ENCODE results near the gene MPV17.

MPV17 gene

DNA sequence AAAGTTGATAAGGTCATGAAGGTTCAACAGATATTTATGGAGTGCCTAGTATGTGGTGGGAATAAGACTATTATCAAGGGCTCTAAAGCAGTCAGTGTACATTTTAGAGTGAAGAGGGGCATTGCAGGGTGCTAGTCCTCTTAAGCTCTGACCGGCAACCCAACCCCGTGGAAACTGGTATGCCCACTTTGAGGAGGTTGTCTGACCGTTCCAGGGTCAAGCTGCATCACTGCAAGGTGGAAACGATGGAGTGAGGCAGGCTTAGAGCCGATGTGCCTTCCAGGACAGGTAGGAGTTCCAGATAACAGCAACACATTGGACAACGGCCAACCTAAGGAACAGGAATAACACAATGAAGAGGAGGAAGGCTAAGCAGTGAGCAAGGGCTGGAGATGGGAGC, 13.2 kb downstream of the MPV17 start:
- Histone ChIP-seq H3K4me1 (ENCODE audit: control insufficient read depth in 2 of 2, insufficient read depth in 2 of 2, low read length in 2 of 2) (peaks cover 8 to 11% of the 10 kb centered on the region in 2 donors), H3K9ac (ENCODE audit: low read depth in 1 of 2, low read length in 2 of 2) (no peak overlapping the region), H3K27ac (ENCODE audit: low read depth in 2 of 2, low read length in 2 of 2) (no peak overlapping the region), H3K36me3 (ENCODE audit: control insufficient read depth in 2 of 2, insufficient read depth in 2 of 2, low read length in 2 of 2) (peaks cover 0 to 14% of the 10 kb centered on the region in 2 donors), H3K4me3 (ENCODE audit: low read length in 2 of 2) (no peak overlapping the region), H3K9me3 (ENCODE audit: control insufficient read depth in 2 of 2, low read length in 2 of 2) (no peaks in the 10 kb centered on the region), H3K27me3 (ENCODE audit: control insufficient read depth in 2 of 2, insufficient read depth in 2 of 2, low read length in 2 of 2) (peaks cover 31 to 39% of the 10 kb centered on the region in 2 donors)

GRCh38 chr2:27308359-27308881, 14.5 kb downstream of the MPV17 start, which contains the start of gene UCN:
Gene UCN, minus strand, starts transcription at chr2:27308445. Its CDS starts 550 bp downstream, at chr2:27307895.
- no peak within 1 kb of the TSS for H3K27ac ChIP-seq (ENCODE audit: low read depth in 2 of 2, low read length in 2 of 2)
- no peak within 1 kb of the TSS for H3K9ac ChIP-seq (ENCODE audit: low read depth in 1 of 2, low read length in 2 of 2)
- H3K36me3 ChIP-seq (ENCODE audit: control insufficient read depth in 2 of 2, insufficient read depth in 2 of 2, low read length in 2 of 2), result peaks cover 0 to 14% of the 10 kb centered on the region in 2 donors
- peaks cover 32 to 43% of the 10 kb centered on the region in 2 donors for H3K27me3 ChIP-seq (ENCODE audit: control insufficient read depth in 2 of 2, insufficient read depth in 2 of 2, low read length in 2 of 2)
- peaks cover 8 to 11% of the 10 kb centered on the region in 2 donors for H3K4me1 ChIP-seq (ENCODE audit: control insufficient read depth in 2 of 2, insufficient read depth in 2 of 2, low read length in 2 of 2)
- no peak within 1 kb of the TSS for H3K4me3 ChIP-seq (ENCODE audit: low read length in 2 of 2)
- H3K9me3 ChIP-seq (ENCODE audit: control insufficient read depth in 2 of 2, low read length in 2 of 2), result no peaks in the 10 kb centered on the region

- H3K27ac ChIP-seq (ENCODE audit: low read depth in 2 of 2, low read length in 2 of 2), result no peak overlapping the region
Observed at GRCh38 chr2:27307545-27308358, 15.1 kb downstream of the MPV17 start.

DNA sequence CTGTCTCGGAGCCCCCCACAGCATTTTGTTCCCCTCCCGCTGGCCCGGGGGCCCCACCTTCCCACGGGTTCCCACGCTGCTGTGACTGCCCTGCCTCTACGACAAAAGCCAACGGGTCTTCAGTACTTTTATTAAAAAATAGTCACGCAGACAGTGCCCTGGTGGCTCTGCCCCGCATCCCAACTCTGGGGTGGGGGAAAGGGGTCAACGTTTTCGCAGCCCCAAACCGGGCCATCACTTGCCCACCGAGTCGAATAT, 15.7 kb downstream of the MPV17 start:
- Histone ChIP-seq H3K27me3 (ENCODE audit: control insufficient read depth in 2 of 2, insufficient read depth in 2 of 2, low read length in 2 of 2) (peaks cover 32 to 43% of the 10 kb centered on the region in 2 donors), H3K9me3 (ENCODE audit: control insufficient read depth in 2 of 2, low read length in 2 of 2) (no peaks in the 10 kb centered on the region), H3K9ac (ENCODE audit: low read depth in 1 of 2, low read length in 2 of 2) (no peak overlapping the region), H3K27ac (ENCODE audit: low read depth in 2 of 2, low read length in 2 of 2) (no peak overlapping the region), H3K36me3 (ENCODE audit: control insufficient read depth in 2 of 2, insufficient read depth in 2 of 2, low read length in 2 of 2) (peaks cover 0 to 14% of the 10 kb centered on the region in 2 donors), H3K4me1 (ENCODE audit: control insufficient read depth in 2 of 2, insufficient read depth in 2 of 2, low read length in 2 of 2) (peaks cover 8 to 11% of the 10 kb centered on the region in 2 donors), H3K4me3 (ENCODE audit: low read length in 2 of 2) (no peak overlapping the region)

More at GRCh38 chr2:27307545-27308358, 15.1 kb downstream of the MPV17 start:
- Histone ChIP-seq H3K4me3 (ENCODE audit: low read length in 2 of 2) (no peak overlapping the region), H3K9me3 (ENCODE audit: control insufficient read depth in 2 of 2, low read length in 2 of 2) (no peaks in the 10 kb centered on the region), H3K27me3 (ENCODE audit: control insufficient read depth in 2 of 2, insufficient read depth in 2 of 2, low read length in 2 of 2) (peaks cover 32 to 43% of the 10 kb centered on the region in 2 donors), H3K4me1 (ENCODE audit: control insufficient read depth in 2 of 2, insufficient read depth in 2 of 2, low read length in 2 of 2) (peaks cover 8 to 11% of the 10 kb centered on the region in 2 donors), H3K36me3 (ENCODE audit: control insufficient read depth in 2 of 2, insufficient read depth in 2 of 2, low read length in 2 of 2) (peaks cover 0 to 14% of the 10 kb centered on the region in 2 donors), H3K9ac (ENCODE audit: low read depth in 1 of 2, low read length in 2 of 2) (no peak overlapping the region)

- no peaks in the 10 kb centered on the region for H3K9me3 ChIP-seq (ENCODE audit: control insufficient read depth in 2 of 2, low read length in 2 of 2)
- no peak overlapping the region for H3K9ac ChIP-seq (ENCODE audit: low read depth in 1 of 2, low read length in 2 of 2)
- H3K36me3 ChIP-seq (ENCODE audit: control insufficient read depth in 2 of 2, insufficient read depth in 2 of 2, low read length in 2 of 2), result peaks cover 0 to 9% of the 10 kb centered on the region in 2 donors
- H3K27ac ChIP-seq (ENCODE audit: low read depth in 2 of 2, low read length in 2 of 2), result no peak overlapping the region
- peaks cover 32 to 43% of the 10 kb centered on the region in 2 donors for H3K27me3 ChIP-seq (ENCODE audit: control insufficient read depth in 2 of 2, insufficient read depth in 2 of 2, low read length in 2 of 2)
- H3K4me3 ChIP-seq (ENCODE audit: low read length in 2 of 2), result no peak overlapping the region
- peaks cover 8 to 11% of the 10 kb centered on the region in 2 donors for H3K4me1 ChIP-seq (ENCODE audit: control insufficient read depth in 2 of 2, insufficient read depth in 2 of 2, low read length in 2 of 2)
Observed at GRCh38 chr2:27306573-27307286, 16.2 kb downstream of the MPV17 start.

GRCh38 chr2:27306136-27306535, 16.8 kb downstream of the MPV17 start:
- Histone ChIP-seq H3K36me3 (ENCODE audit: control insufficient read depth in 2 of 2, insufficient read depth in 2 of 2, low read length in 2 of 2) (peaks cover 0 to 4% of the 10 kb centered on the region in 2 donors), H3K27me3 (ENCODE audit: control insufficient read depth in 2 of 2, insufficient read depth in 2 of 2, low read length in 2 of 2) (peaks cover 32 to 43% of the 10 kb centered on the region in 2 donors), H3K9me3 (ENCODE audit: control insufficient read depth in 2 of 2, low read length in 2 of 2) (no peaks in the 10 kb centered on the region), H3K4me1 (ENCODE audit: control insufficient read depth in 2 of 2, insufficient read depth in 2 of 2, low read length in 2 of 2) (peaks cover 8 to 11% of the 10 kb centered on the region in 2 donors), H3K27ac (ENCODE audit: low read depth in 2 of 2, low read length in 2 of 2) (no peak overlapping the region), H3K4me3 (ENCODE audit: low read length in 2 of 2) (no peak overlapping the region), H3K9ac (ENCODE audit: low read depth in 1 of 2, low read length in 2 of 2) (no peak overlapping the region)

GRCh38 chr2:27305516-27305915, 17.4 kb downstream of the MPV17 start:
- H3K27ac ChIP-seq (ENCODE audit: low read depth in 2 of 2, low read length in 2 of 2), result no peak overlapping the region
- H3K36me3 ChIP-seq (ENCODE audit: control insufficient read depth in 2 of 2, insufficient read depth in 2 of 2, low read length in 2 of 2), result peaks cover 0 to 4% of the 10 kb centered on the region in 2 donors
- H3K4me3 ChIP-seq (ENCODE audit: low read length in 2 of 2), result no peak overlapping the region
- no peaks in the 10 kb centered on the region for H3K9me3 ChIP-seq (ENCODE audit: control insufficient read depth in 2 of 2, low read length in 2 of 2)
- no peak overlapping the region for H3K9ac ChIP-seq (ENCODE audit: low read depth in 1 of 2, low read length in 2 of 2)
- peaks cover 8 to 11% of the 10 kb centered on the region in 2 donors for H3K4me1 ChIP-seq (ENCODE audit: control insufficient read depth in 2 of 2, insufficient read depth in 2 of 2, low read length in 2 of 2)
- peaks cover 32 to 43% of the 10 kb centered on the region in 2 donors for H3K27me3 ChIP-seq (ENCODE audit: control insufficient read depth in 2 of 2, insufficient read depth in 2 of 2, low read length in 2 of 2)

DNA sequence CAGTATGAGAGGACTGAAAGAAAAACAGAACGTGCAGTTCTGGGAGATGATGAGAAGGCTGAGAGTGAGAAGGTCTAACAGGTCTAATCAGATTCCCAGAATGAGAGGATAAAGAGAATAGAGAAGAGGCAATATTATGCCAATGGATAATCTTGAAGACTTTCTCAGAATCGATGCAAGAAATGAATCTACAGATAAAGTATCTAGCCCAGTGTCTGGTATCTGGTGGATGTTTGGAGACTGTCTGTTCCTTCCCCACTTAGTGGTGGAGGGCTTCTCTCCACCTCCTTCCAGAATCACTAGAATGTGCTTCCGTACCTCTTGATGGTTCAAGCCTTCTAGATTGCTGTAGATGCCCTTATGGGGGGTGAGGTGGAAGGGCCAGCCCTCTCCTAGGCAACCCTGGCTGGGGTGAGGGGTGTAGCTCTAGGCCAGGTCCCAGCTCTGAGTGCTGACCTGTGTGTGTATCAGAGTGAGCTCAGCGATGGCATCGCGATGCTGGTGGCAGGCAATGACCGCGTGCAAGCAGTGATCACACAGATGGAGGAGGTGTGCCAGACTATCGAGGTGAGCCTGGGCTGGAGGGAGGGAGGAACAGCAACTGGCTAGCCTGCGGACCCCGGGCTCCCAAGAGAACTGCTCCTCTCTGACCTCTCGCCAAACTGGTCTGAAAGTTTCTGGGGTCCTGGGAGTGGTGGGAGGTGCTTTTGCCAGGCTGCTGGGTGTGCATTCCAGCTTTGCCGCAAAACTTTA, 18.2 kb downstream of the MPV17 start:
- peaks cover 32 to 43% of the 10 kb centered on the region in 2 donors for H3K27me3 ChIP-seq (ENCODE audit: control insufficient read depth in 2 of 2, insufficient read depth in 2 of 2, low read length in 2 of 2)
- no peak overlapping the region for H3K27ac ChIP-seq (ENCODE audit: low read depth in 2 of 2, low read length in 2 of 2)
- no peak overlapping the region for H3K9ac ChIP-seq (ENCODE audit: low read depth in 1 of 2, low read length in 2 of 2)
- no peaks in the 10 kb centered on the region for H3K9me3 ChIP-seq (ENCODE audit: control insufficient read depth in 2 of 2, low read length in 2 of 2)
- no peak overlapping the region for H3K4me3 ChIP-seq (ENCODE audit: low read length in 2 of 2)
- H3K36me3 ChIP-seq (ENCODE audit: control insufficient read depth in 2 of 2, insufficient read depth in 2 of 2, low read length in 2 of 2), result peaks cover 0 to 2% of the 10 kb centered on the region in 2 donors
- peaks cover 8 to 11% of the 10 kb centered on the region in 2 donors for H3K4me1 ChIP-seq (ENCODE audit: control insufficient read depth in 2 of 2, insufficient read depth in 2 of 2, low read length in 2 of 2)

DNA sequence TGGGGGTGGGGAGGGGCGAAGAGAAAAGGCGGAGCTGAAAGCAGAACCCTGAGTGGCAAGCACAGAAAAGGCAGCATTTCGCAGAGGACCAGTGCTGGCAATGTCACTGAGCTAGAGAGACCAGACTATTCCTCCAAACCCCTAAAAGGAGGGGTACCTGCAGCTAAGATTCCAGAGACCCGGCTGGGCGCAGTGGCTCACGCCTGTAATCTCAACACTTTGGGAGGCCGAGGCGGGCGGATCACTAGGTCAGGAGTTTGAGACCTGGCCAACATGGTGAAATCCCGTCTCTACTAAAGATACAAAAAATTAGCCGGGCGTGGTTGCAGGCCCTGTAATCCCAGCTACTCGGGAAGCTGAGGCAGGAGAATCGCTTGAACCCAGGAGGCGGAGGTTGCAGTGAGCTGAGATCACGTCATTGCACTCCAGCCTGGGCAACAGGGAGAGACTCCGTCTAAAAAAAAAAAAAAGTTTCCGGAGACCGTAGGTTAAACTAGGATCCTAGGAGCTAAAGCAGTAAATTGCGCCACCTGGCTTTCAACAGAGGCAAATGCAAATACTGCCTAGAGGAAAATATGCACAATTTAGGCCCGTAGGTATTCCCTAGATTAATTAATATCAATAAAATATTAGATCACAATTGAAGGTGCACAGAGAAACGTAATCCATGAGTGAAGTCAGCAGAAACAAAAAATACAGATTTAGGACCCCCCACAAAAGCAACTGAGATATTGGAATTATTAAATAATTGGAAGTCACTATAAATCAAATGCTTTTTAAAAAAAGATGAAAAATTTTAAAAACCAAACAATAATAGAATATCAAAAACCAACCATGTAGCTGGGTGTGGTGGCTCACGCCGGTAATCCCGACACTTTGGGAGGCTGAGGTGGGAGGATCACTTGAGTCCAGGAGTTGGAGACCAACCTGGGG, 19.5 kb downstream of the MPV17 start:
- H3K27me3 ChIP-seq (ENCODE audit: control insufficient read depth in 2 of 2, insufficient read depth in 2 of 2, low read length in 2 of 2), result peaks cover 29 to 37% of the 10 kb centered on the region in 2 donors
- peak overlapping the region in 1 of 2 donors; percentile 31 for H3K9ac ChIP-seq (ENCODE audit: low read depth in 1 of 2, low read length in 2 of 2)
- peaks cover 8 to 11% of the 10 kb centered on the region in 2 donors for H3K4me1 ChIP-seq (ENCODE audit: control insufficient read depth in 2 of 2, insufficient read depth in 2 of 2, low read length in 2 of 2)
- peak overlapping the region; percentile 53 to 65 for H3K4me3 ChIP-seq (ENCODE audit: low read length in 2 of 2)
- no peaks in the 10 kb centered on the region for H3K9me3 ChIP-seq (ENCODE audit: control insufficient read depth in 2 of 2, low read length in 2 of 2)
- H3K36me3 ChIP-seq (ENCODE audit: control insufficient read depth in 2 of 2, insufficient read depth in 2 of 2, low read length in 2 of 2), result no peaks in the 10 kb centered on the region
- no peak overlapping the region for H3K27ac ChIP-seq (ENCODE audit: low read depth in 2 of 2, low read length in 2 of 2)
